HG03108 (cell line): Measurements from ENCODE around the gene PSMD6.

Source experiments
- ATAC-seq: cut with Tn5 transposase; IDR thresholded peaks from one replicate; pipeline ENCODE4 v1.9.1; 2021; ENCODE audit warnings: moderate library complexity; ENCODE audit not compliant: unreplicated experiment

PSMD6 gene

GRCh38 chr3:64046996-64047594, 23.8 kb upstream of the PSMD6 start:
- no peak for ATAC-seq

GRCh38 chr3:64046592-64046991, 23.3 kb upstream of the PSMD6 start:
- no peak for ATAC-seq

GRCh38 chr3:64042952-64043351, 19.7 kb upstream of the PSMD6 start:
- no peak for ATAC-seq

- ATAC-seq = no peak
Observed at GRCh38 chr3:64039981-64040733, 16.9 kb upstream of the PSMD6 start.

- ATAC-seq = no peak
Observed at GRCh38 chr3:64039332-64039731, 16.0 kb upstream of the PSMD6 start.

- ATAC-seq = no peak
Observed at GRCh38 chr3:64038253-64038767, 15.0 kb upstream of the PSMD6 start.

GRCh38 chr3:64037084-64037483, 13.8 kb upstream of the PSMD6 start:
- no peak for ATAC-seq

- ATAC-seq = no peak
Observed at GRCh38 chr3:64033069-64033468, 9.8 kb upstream of the PSMD6 start.

- no peak for ATAC-seq
Observed at GRCh38 chr3:64031540-64032508, 8.5 kb upstream of the PSMD6 start.

GRCh38 chr3:64030741-64031140, 7.4 kb upstream of the PSMD6 start:
- ATAC-seq = peak; percentile 86

GRCh38 chr3:64029287-64029686, 6.0 kb upstream of the PSMD6 start:
- ATAC-seq = no peak

GRCh38 chr3:64028754-64029153, 5.5 kb upstream of the PSMD6 start:
- no peak for ATAC-seq

- no peak for ATAC-seq
Observed at GRCh38 chr3:64027658-64028057, 4.4 kb upstream of the PSMD6 start.

GRCh38 chr3:64026346-64026745, 3.1 kb upstream of the PSMD6 start:
- ATAC-seq = no peak

GRCh38 chr3:64023861-64024223, 548 bp upstream of the PSMD6 start:
- no peak for ATAC-seq

GRCh38 chr3:64022451-64023186, 675 bp downstream of the PSMD6 start:
- ATAC-seq = no peak

- ATAC-seq = no peak
Observed at GRCh38 chr3:64021922-64022321, 1.4 kb downstream of the PSMD6 start.

- no peak for ATAC-seq
Observed at GRCh38 chr3:64019879-64020278, 3.4 kb downstream of the PSMD6 start.

- ATAC-seq = no peak
Observed at GRCh38 chr3:64019271-64019670, 4.0 kb downstream of the PSMD6 start.

GRCh38 chr3:64016941-64017620, 6.2 kb downstream of the PSMD6 start:
- no peak for ATAC-seq
